HG03280 (cell line): ENCODE data around the gene PPCS.

Experiments used
- ATAC-seq: cut with Tn5 transposase; IDR thresholded peaks from one replicate; pipeline ENCODE4 v1.9.1; 2021; ENCODE audit warnings: mild to moderate bottlenecking, moderate library complexity; ENCODE audit not compliant: unreplicated experiment

The PPCS gene

GRCh38 chr1:42456010-42456753, at the start of gene PPCS, which contains the start of gene ZMYND12:
Gene PPCS, plus strand, starts transcription at chr1:42456543. Its CDS starts 23 bp downstream, at chr1:42456566.
Gene ZMYND12, minus strand, starts transcription at chr1:42456022. Its CDS starts 25 bp downstream, at chr1:42455997.
- peak; percentile 86 for ATAC-seq

DNA sequence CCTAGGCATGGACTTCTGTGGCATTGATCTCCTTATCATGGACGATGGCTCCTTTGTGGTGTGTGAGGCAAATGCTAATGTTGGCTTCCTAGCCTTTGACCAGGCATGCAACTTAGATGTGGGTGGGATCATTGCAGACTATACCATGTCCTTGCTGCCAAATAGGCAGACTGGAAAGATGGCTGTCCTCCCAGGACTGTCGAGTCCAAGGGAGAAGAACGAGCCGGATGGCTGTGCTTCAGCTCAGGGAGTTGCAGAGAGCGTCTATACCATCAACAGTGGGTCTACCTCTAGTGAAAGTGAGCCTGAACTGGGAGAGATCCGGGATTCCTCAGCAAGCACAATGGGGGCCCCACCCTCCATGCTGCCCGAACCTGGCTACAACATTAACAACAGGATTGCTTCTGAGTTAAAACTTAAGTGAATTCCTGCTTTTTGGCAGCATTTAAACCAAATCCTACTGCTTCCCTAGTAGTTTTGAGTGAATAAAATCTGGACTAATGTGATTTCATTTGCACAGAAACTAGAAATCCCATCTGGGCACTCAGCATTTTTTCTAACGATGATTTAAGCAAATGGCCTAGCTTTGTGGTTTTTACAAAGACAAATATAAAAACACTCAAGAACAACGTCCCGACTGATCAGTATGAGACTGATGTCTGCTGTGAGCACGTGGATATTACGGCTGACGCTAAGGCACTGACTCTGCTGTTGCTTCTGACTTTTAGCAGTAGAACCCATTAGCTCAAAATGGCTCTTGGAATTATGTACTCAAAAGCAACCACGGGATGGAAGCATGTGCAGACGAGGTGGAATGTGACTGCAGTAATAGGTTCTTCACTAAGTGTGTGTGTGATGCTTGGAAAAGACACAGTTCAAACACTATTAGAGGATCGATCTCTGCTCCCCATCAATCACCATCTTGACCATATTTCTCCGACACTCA, 41.5 kb upstream of the PPCS start:
- no peak for ATAC-seq

DNA sequence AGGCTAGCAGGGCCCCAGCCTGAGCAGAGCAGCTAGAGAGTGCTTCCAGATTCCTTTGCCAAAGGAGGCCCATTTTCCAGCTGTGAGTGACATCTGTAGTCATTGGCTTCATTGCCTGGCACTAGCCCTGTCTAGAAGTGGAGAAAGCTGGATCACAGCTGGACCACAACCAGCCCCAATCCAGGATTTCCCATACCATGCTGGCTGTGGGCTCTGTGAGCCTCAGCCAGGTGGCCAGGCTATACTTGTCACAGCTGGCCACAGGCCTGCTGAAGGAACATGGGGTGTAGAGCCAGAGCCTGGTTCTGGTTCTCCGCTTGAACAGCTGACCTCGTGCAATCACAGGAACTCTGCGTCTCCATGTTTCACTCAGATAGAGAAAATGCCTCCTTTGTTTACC, 39.2 kb upstream of the PPCS start:
- ATAC-seq, result no peak

- ATAC-seq, result no peak
Measured at GRCh38 chr1:42418516-42418915, 37.8 kb upstream of the PPCS start.

DNA sequence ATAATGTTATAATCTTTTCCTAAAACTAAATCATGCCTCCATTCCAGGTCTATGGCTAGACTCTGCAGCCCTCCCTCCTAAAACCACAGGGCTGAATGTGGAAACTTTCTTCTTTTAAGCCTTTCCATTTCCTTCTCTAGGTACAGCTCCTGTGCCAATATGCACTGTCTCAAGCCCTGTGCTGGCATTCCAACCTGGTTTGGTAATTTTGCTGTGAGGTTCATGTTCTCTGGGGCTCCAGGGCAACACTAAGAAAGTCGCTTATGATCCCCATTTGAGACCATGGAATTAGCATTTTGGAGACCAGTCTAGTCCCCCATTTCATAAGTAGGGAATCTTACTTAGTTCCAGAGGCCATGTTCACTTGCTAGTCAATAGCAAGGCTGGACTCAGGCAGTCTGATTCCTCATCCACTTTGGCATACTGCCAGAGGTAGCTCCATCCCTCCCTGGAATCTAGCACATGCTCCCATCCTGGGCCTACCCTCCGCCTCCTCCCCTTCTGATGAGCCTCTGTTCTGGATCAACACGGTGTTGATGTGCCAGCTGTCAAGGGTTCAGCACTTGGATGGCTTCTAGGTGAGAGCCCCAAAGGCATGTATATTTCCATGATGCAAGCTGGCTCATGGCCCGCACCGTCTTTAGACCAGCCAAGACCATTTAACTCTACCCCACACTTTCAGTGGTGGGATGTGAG, 37.1 kb upstream of the PPCS start:
- no peak for ATAC-seq

GRCh38 chr1:42420121-42420520, 36.2 kb upstream of the PPCS start:
- no peak for ATAC-seq

- no peak for ATAC-seq
Measured at GRCh38 chr1:42420911-42421585, 35.3 kb upstream of the PPCS start.

DNA sequence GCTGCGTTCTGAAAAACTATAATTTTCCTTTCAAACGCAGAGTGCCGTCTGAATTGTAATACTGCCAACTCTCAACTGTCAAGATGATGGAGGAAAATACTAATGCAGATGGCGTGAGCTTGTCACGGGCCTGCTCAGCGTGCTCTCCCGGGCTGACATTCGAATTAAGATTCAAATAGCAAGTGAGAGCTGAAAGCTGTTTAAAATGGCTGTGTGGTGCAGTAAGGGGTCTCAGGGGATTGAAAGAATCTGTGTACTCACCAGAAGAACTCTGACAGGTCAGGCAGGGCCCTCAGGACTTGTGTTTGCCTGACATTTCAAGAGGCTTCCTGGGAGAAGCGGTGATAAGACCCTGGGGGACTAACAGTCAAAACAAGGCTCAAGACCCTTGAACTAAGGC, 33.6 kb upstream of the PPCS start:
- ATAC-seq, result no peak

- no peak for ATAC-seq
Measured at GRCh38 chr1:42423681-42424080, 32.7 kb upstream of the PPCS start.

- ATAC-seq, result no peak
Measured at GRCh38 chr1:42424201-42424600, 32.1 kb upstream of the PPCS start.

GRCh38 chr1:42427240-42427639, 29.1 kb upstream of the PPCS start:
- no peak for ATAC-seq

DNA sequence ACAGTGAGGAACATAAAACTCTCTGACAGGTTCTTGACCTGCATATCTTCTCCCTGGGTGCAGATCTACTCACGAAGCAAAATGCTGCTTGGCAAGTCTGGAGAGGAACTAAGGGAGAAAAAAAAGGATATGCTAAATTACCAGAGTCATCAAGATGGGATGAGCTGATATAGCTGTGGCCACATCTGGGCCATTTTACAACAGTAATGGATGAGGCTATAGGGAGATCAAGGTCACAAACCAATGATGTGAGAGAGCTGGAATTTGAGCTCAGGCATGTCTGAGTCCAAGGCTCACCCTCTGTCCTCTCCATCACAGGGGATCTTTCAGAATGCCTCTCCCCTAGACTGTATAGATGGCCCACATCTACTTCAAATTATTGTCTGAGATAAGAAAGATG, 26.7 kb upstream of the PPCS start:
- no peak for ATAC-seq

- ATAC-seq, result no peak
Measured at GRCh38 chr1:42430286-42431135, 25.8 kb upstream of the PPCS start.

DNA sequence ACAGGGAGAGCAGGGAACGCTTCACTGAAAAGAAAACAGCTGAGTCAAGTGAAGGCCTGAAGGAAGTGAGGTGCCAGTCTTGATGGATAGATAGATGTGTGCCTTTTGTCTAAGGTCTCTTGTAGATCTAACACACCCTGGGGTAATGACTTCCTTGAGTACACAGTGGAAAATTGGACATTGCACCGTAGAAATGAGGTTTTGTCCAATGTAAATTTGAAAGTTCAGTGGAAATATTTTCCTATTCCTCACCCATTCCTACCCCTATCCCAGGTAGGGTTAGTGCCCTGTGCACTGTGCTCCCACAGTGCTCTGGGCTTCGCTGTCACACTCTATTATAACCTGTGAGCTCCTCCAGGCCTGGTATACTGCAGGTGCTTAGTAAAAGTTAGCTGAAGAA, 24.8 kb upstream of the PPCS start:
- ATAC-seq, result no peak

DNA sequence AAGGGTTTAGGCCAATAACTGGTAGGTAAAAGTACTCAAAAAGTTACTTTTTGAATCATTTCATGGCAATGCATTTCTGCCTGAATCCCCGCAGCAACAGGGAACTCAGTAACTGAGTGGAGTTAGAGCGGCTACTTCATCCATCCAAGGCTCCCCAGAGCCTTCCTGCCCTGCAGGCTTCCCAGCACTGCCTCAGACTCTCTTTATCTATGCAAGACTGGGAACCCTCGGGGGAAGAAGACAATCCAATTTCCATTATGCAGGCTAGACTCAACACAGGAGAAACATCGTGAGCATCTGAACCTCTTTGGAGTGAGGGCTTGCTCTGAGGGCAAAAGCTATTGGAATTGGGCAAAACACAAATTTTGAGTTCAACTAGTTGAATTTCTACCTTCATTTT, 23.6 kb upstream of the PPCS start:
- ATAC-seq, result no peak

DNA sequence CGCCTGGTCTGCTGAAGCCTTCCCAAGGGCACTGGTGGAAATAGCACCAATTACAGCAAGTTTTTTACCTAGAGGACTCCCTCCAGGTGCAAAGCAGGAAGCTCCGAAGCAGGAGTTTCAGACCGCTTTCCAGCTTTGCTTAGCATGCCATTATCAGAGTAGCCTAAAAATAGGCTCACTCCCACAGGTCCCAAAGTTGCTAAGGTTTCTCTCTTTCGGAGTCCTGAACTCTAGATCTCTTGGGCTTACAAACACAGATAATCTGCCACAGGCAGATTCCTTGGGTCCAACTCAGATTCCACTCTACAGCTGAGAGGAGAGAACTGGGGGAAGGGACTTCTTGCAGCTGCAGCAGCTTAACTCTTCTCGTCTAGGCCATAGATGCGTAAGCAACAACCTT, 23.0 kb upstream of the PPCS start:
- ATAC-seq, result no peak

GRCh38 chr1:42434340-42434739, 22.0 kb upstream of the PPCS start:
- no peak for ATAC-seq

- ATAC-seq, result no peak
Measured at GRCh38 chr1:42439940-42440339, 16.4 kb upstream of the PPCS start.

GRCh38 chr1:42442662-42443061, 13.7 kb upstream of the PPCS start:
- no peak for ATAC-seq

- no peak for ATAC-seq
Measured at GRCh38 chr1:42449256-42449655, 7.1 kb upstream of the PPCS start.
